ENCODE measurements around the gene ALG1L2. TPM values are rescaled to one million over a fixed set of nuclear protein-coding genes. Genes with fewer than 3 reads are reported as not detected.
"Not testable (repeated sequence)": the region's sequence is repeated elsewhere in the genome, so short reads cannot be mapped to it uniquely, and the experiment has no call there.

The ALG1L2 gene
- total RNA-seq = under 1 TPM; 0.78 to 0.90 TPM

GRCh38 chr3:130081351-130081881, at the start of gene ALG1L2:
TSS of gene ALG1L2 (plus strand) at chr3:130081831. CDS start at chr3:130082017, 186 bp downstream.
- no peak within 1 kb of the TSS for H3K4me3 Mint-ChIP-seq
- H3K27ac Mint-ChIP-seq = no peak within 1 kb of the TSS
- DNase-seq (no peak), ATAC-seq (no peak)
- ChIA-PET CTCF (interaction anchor here (0.8 kb wide), 1 partner anchor 17 kb away, joined by 3 read pairs; no protein-coding TSS in a partner anchor), POLR2A (no interaction called here)
- peaks cover 3% of the 10 kb centered on the region for H3K27me3 Mint-ChIP-seq (ENCODE audit: low read depth)
- H3K4me1 Mint-ChIP-seq (ENCODE audit: low read depth) = no peaks in the 10 kb centered on the region
- no peaks in the 10 kb centered on the region for H3K9me3 Mint-ChIP-seq (ENCODE audit: insufficient read depth)
- H3K36me3 Mint-ChIP-seq (ENCODE audit: low read depth) = no peaks in the 10 kb centered on the region

- H3K9me3 Mint-ChIP-seq (ENCODE audit: insufficient read depth); H3K4me3 Mint-ChIP-seq; H3K27me3 Mint-ChIP-seq (ENCODE audit: low read depth); CTCF ChIA-PET; ATAC-seq; H3K36me3 Mint-ChIP-seq (ENCODE audit: low read depth); H3K27ac Mint-ChIP-seq; DNase-seq; POLR2A ChIA-PET; H3K4me1 Mint-ChIP-seq (ENCODE audit: low read depth): not testable (repeated sequence)
Observed at GRCh38 chr3:130037126-130037815, 44.4 kb upstream of the ALG1L2 start.

- H3K36me3 Mint-ChIP-seq (ENCODE audit: low read depth); H3K4me1 Mint-ChIP-seq (ENCODE audit: low read depth); H3K27me3 Mint-ChIP-seq (ENCODE audit: low read depth); DNase-seq; ATAC-seq; POLR2A ChIA-PET; H3K4me3 Mint-ChIP-seq; CTCF ChIA-PET; H3K27ac Mint-ChIP-seq; H3K9me3 Mint-ChIP-seq (ENCODE audit: insufficient read depth): not testable (repeated sequence)
Observed at GRCh38 chr3:130042736-130043135, 38.9 kb upstream of the ALG1L2 start.

GRCh38 chr3:130043658-130044057, 38.0 kb upstream of the ALG1L2 start:
- CTCF ChIA-PET; DNase-seq; H3K9me3 Mint-ChIP-seq (ENCODE audit: insufficient read depth); H3K36me3 Mint-ChIP-seq (ENCODE audit: low read depth); H3K27ac Mint-ChIP-seq; H3K4me3 Mint-ChIP-seq; H3K27me3 Mint-ChIP-seq (ENCODE audit: low read depth); H3K4me1 Mint-ChIP-seq (ENCODE audit: low read depth); ATAC-seq; POLR2A ChIA-PET: not testable (repeated sequence)

- ATAC-seq (no peak), DNase-seq (no peak)
- POLR2A ChIA-PET = no interaction called here
- Mint-ChIP-seq H3K27me3 (ENCODE audit: low read depth) (no peaks in the 10 kb centered on the region), H3K4me3 (no peak overlapping the region), H3K36me3 (ENCODE audit: low read depth) (no peaks in the 10 kb centered on the region), H3K27ac (no peak overlapping the region), H3K4me1 (ENCODE audit: low read depth) (peaks cover 4% of the 10 kb centered on the region), H3K9me3 (ENCODE audit: insufficient read depth) (no peaks in the 10 kb centered on the region)
- CTCF ChIA-PET = no interaction called here
Observed at GRCh38 chr3:130044370-130044769, 37.3 kb upstream of the ALG1L2 start.

GRCh38 chr3:130048726-130049125, 32.9 kb upstream of the ALG1L2 start:
- ChIA-PET CTCF (no interaction called here), POLR2A (no interaction called here)
- Mint-ChIP-seq H3K36me3 (ENCODE audit: low read depth) (no peaks in the 10 kb centered on the region), H3K9me3 (ENCODE audit: insufficient read depth) (no peaks in the 10 kb centered on the region), H3K27ac (no peak overlapping the region), H3K4me1 (ENCODE audit: low read depth) (no peaks in the 10 kb centered on the region), H3K4me3 (no peak overlapping the region), H3K27me3 (ENCODE audit: low read depth) (no peaks in the 10 kb centered on the region)
- no peak for DNase-seq
- no peak for ATAC-seq

GRCh38 chr3:130052366-130052765, 29.3 kb upstream of the ALG1L2 start:
- H3K27me3 Mint-ChIP-seq (ENCODE audit: low read depth); ATAC-seq; H3K4me1 Mint-ChIP-seq (ENCODE audit: low read depth); POLR2A ChIA-PET; H3K36me3 Mint-ChIP-seq (ENCODE audit: low read depth); H3K27ac Mint-ChIP-seq; H3K4me3 Mint-ChIP-seq; DNase-seq; CTCF ChIA-PET; H3K9me3 Mint-ChIP-seq (ENCODE audit: insufficient read depth): not testable (repeated sequence)

GRCh38 chr3:130052965-130053364, 28.7 kb upstream of the ALG1L2 start:
- H3K27ac Mint-ChIP-seq; ATAC-seq; H3K9me3 Mint-ChIP-seq (ENCODE audit: insufficient read depth); POLR2A ChIA-PET; H3K4me1 Mint-ChIP-seq (ENCODE audit: low read depth); CTCF ChIA-PET; DNase-seq; H3K4me3 Mint-ChIP-seq; H3K27me3 Mint-ChIP-seq (ENCODE audit: low read depth); H3K36me3 Mint-ChIP-seq (ENCODE audit: low read depth): not testable (repeated sequence)

- H3K4me3 Mint-ChIP-seq; DNase-seq; POLR2A ChIA-PET; H3K36me3 Mint-ChIP-seq (ENCODE audit: low read depth); H3K9me3 Mint-ChIP-seq (ENCODE audit: insufficient read depth); H3K4me1 Mint-ChIP-seq (ENCODE audit: low read depth); H3K27ac Mint-ChIP-seq; CTCF ChIA-PET; H3K27me3 Mint-ChIP-seq (ENCODE audit: low read depth); ATAC-seq: not testable (repeated sequence)
Observed at GRCh38 chr3:130057536-130058266, 23.9 kb upstream of the ALG1L2 start.

GRCh38 chr3:130058267-130058657, 23.4 kb upstream of the ALG1L2 start:
- H3K4me3 Mint-ChIP-seq; H3K4me1 Mint-ChIP-seq (ENCODE audit: low read depth); H3K27me3 Mint-ChIP-seq (ENCODE audit: low read depth); CTCF ChIA-PET; DNase-seq; H3K36me3 Mint-ChIP-seq (ENCODE audit: low read depth); ATAC-seq; POLR2A ChIA-PET; H3K27ac Mint-ChIP-seq; H3K9me3 Mint-ChIP-seq (ENCODE audit: insufficient read depth): not testable (repeated sequence)

GRCh38 chr3:130058716-130059115, 22.9 kb upstream of the ALG1L2 start:
- H3K27ac Mint-ChIP-seq; H3K36me3 Mint-ChIP-seq (ENCODE audit: low read depth); H3K27me3 Mint-ChIP-seq (ENCODE audit: low read depth); DNase-seq; CTCF ChIA-PET; H3K4me3 Mint-ChIP-seq; ATAC-seq; POLR2A ChIA-PET; H3K9me3 Mint-ChIP-seq (ENCODE audit: insufficient read depth); H3K4me1 Mint-ChIP-seq (ENCODE audit: low read depth): not testable (repeated sequence)

GRCh38 chr3:130059162-130059561, 22.5 kb upstream of the ALG1L2 start:
- H3K36me3 Mint-ChIP-seq (ENCODE audit: low read depth); POLR2A ChIA-PET; H3K4me1 Mint-ChIP-seq (ENCODE audit: low read depth); DNase-seq; H3K27me3 Mint-ChIP-seq (ENCODE audit: low read depth); H3K27ac Mint-ChIP-seq; H3K4me3 Mint-ChIP-seq; H3K9me3 Mint-ChIP-seq (ENCODE audit: insufficient read depth); CTCF ChIA-PET; ATAC-seq: not testable (repeated sequence)

Measured in activated CD8-positive, alpha-beta T cell treated with anti-CD3 and anti-CD28 coated beads, Interleukin-2, amount 10 ng/mL, durations not matched to agents 7 days and 5 days (primary cell).